Suprapubic skin (tissue), 4 donors: Measurements from ENCODE around the gene STAG1.

Experiments used
- CTCF ChIP-seq, 2 donors: fragments of 200-600 bp in 1 of 2; fragments of 450-650 bp in 1 of 2; sonication (generic) in 1 of 2; IDR thresholded peaks; one replicate each; pipeline ENCODE4 v1.5.1; 2016 to 2019; ENCODE audit warnings: antibody characterized with exemption in 2 of 2, mild to moderate bottlenecking in 1 of 2, moderate library complexity in 1 of 2
- EP300 ChIP-seq: sonication (generic); formaldehyde crosslinking; IDR thresholded peaks from one replicate; pipeline ENCODE4 v1.6.1; 2017; ENCODE audit warnings: antibody characterized with exemption
- POLR2A ChIP-seq, 2 donors: fragments of 450-650 bp; IDR thresholded peaks; one replicate each; pipeline ENCODE4 v1.6.1; 2017; ENCODE audit warnings: antibody characterized with exemption in 2 of 2, mild to moderate bottlenecking in 2 of 2, moderate library complexity in 2 of 2
- POLR2AphosphoS5 ChIP-seq, 3 donors: sonication (generic); formaldehyde crosslinking; IDR thresholded peaks; one replicate each; pipeline ENCODE4 v1.6.1; 2017; ENCODE audit warnings: antibody characterized with exemption in 3 of 3

- TF ChIP-seq CTCF (IDR thresholded peaks at IDR 0.05) (no peak), POLR2A (IDR thresholded peaks at IDR 0.05) (no peak), POLR2AphosphoS5 (IDR thresholded peaks at IDR 0.05) (no peak), EP300 (no peak)
Observed at GRCh38 chr3:136409549-136409948, 342.6 kb downstream of the STAG1 start.
